Caco-2 (cell line): ENCODE results near the gene FBXO38. TPM values are rescaled to one million over a fixed set of nuclear protein-coding genes. Genes with fewer than 3 reads are reported as not detected.

ENCODE experiments used
- BruUV-seq: library from RNA; stranded (reverse); fragments of 400-500 nt; replicated peaks from 2 replicates; lab custom pipeline; 2021; lab: Mats Ljungman, UMichigan
- CTCF ChIA-PET: fragments of 300-600 bp; sonication (Branson Sonifier 250); formaldehyde crosslinking; loops from one replicate; lab custom pipeline; 2022; ENCODE audit warnings: antibody characterized with exemption; lab: Charles Lee
- POLR2A ChIA-PET: fragments of 300-600 bp; sonication (Branson Sonifier 250); formaldehyde crosslinking; loops from one replicate; lab custom pipeline; 2022; ENCODE audit warnings: antibody characterized with exemption; lab: Charles Lee
- DNase-seq, 2 experiments: peaks; one replicate each; pipeline versions ENCODE4 v3.0.0 to v3.0.0-alpha.2; 2020 to 2022
- H3K27me3 ChIP-seq: replicated peaks from 2 replicates; pipeline ENCODE4 v1.6.0; 2011; ENCODE audit warnings: low read length; ENCODE audit not compliant: control insufficient read depth, insufficient read depth
- H3K36me3 ChIP-seq: 2 replicates; pipeline ENCODE4 v1.5.1; 2011; ENCODE audit warnings: low read length; ENCODE audit not compliant: control insufficient read depth, insufficient read depth
- H3K4me1 ChIP-seq: fragments of 250-450 bp; sonication (Bioruptor Pico); 2 replicates; pipeline ENCODE4 v1.5.1; 2020; ENCODE audit warnings: mild to moderate bottlenecking
- H3K4me3 ChIP-seq: 2 replicates; pipeline ENCODE4 v1.5.1; 2011; ENCODE audit warnings: low read depth, mild to moderate bottlenecking, control low read depth, low read length
- H3K9me3 ChIP-seq: fragments of 250-450 bp; sonication (Bioruptor Pico); 2 replicates; pipeline ENCODE4 v1.5.1; 2020; ENCODE audit warnings: mild to moderate bottlenecking, moderate library complexity
- H3K27ac Mint-ChIP-seq: one replicate; pipeline ENCODE4 v1.8.0; 2022; ENCODE audit warnings: mixed read lengths; ENCODE audit not compliant: unreplicated experiment
- H3K27me3 Mint-ChIP-seq: one replicate; pipeline ENCODE4 v1.8.0; 2022; ENCODE audit warnings: mixed read lengths; ENCODE audit not compliant: insufficient read depth, unreplicated experiment
- H3K36me3 Mint-ChIP-seq: one replicate; pipeline ENCODE4 v1.8.0; 2022; ENCODE audit warnings: mild to moderate bottlenecking, mixed read lengths; ENCODE audit not compliant: insufficient read depth, unreplicated experiment
- H3K4me1 Mint-ChIP-seq: one replicate; pipeline ENCODE4 v1.8.0; 2022; ENCODE audit warnings: low read depth, mixed read lengths; ENCODE audit not compliant: unreplicated experiment
- H3K4me3 Mint-ChIP-seq: one replicate; pipeline ENCODE4 v1.8.0; 2022; ENCODE audit warnings: mild to moderate bottlenecking, moderate library complexity, mixed read lengths; ENCODE audit not compliant: unreplicated experiment
- H3K9me3 Mint-ChIP-seq: one replicate; pipeline ENCODE4 v1.8.0; 2022; ENCODE audit warnings: mixed read lengths; ENCODE audit not compliant: unreplicated experiment
- intact Hi-C: fragments of 100-400 bp; cut with micrococcal nuclease; formaldehyde crosslinking; loops from one replicate; pipeline ENCODE4 v1.10.0; 2022; ENCODE audit not compliant: unreplicated experiment
- total RNA-seq: library from RNA; stranded (reverse); gene quantifications from 2 replicates; pipeline ENCODE4 v1.2.3, GENCODE V29; 2022
- TF ChIP-seq, protein P1 (sequence below), 2 experiments: fragments of 200-600 bp in 1 of 2; IDR thresholded peaks; 1 replicate in 1 of 2; 2 replicates in 1 of 2; pipeline versions ENCODE4 v1.5.1 to v1.8.0; 2011 to 2022; ENCODE audit warnings: antibody characterized with exemption in 1 of 2, control low read depth in 1 of 2, inconsistent platforms in 1 of 2, low read depth in 1 of 2, low read length in 1 of 2, mild to moderate bottlenecking in 1 of 2, moderate library complexity in 1 of 2; ENCODE audit not compliant: insufficient read depth in 1 of 2, severe bottlenecking in 1 of 2, unreplicated experiment in 1 of 2

FBXO38 gene
- total RNA-seq, 1 experiment from 2014 or later, result 36.7 TPM

DNA sequence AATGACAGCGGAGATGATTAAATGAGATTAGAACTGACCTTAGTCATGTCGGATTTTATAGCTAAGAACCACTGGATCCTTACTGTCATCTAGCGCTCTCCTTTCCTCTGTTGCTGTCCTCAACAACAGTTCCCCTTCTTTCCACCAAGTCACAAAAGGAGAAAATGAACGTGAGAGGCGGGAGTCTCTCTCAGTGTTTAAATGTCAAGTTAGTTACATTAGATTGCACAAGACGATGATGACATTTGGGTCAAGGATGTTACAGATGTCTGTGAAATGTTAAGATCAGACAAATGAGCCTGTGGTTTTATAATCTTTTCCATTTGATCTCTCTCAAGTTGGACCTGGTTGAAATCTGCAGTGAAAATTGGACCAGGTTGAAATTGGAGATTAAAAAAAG, 53.5 kb downstream of the FBXO38 start:
- Mint-ChIP-seq H3K27me3 (no peaks in the 10 kb centered on the region), H3K27ac (no peak overlapping the region), H3K36me3 (peaks cover 59% of the 10 kb centered on the region), H3K4me3 (no peak overlapping the region), H3K4me1 (no peaks in the 10 kb centered on the region), H3K9me3 (no peaks in the 10 kb centered on the region)
- BruUV-seq, result no TSS peak
- no peaks in the 10 kb centered on the region for H3K4me1 ChIP-seq
- no peaks in the 10 kb centered on the region for H3K27me3 ChIP-seq
- ChIA-PET CTCF (interaction anchor here (1.3 kb wide), 1 partner anchor 294 kb away, joined by 3 read pairs; no protein-coding TSS in a partner anchor), POLR2A (no interaction called here)
- H3K9me3 ChIP-seq, result no peaks in the 10 kb centered on the region
- no peaks in the 10 kb centered on the region; the same call in 1 of the 2 replicates for H3K36me3 ChIP-seq
- intact Hi-C loops, result no loop called here
- TF ChIP-seq, protein P1, sequence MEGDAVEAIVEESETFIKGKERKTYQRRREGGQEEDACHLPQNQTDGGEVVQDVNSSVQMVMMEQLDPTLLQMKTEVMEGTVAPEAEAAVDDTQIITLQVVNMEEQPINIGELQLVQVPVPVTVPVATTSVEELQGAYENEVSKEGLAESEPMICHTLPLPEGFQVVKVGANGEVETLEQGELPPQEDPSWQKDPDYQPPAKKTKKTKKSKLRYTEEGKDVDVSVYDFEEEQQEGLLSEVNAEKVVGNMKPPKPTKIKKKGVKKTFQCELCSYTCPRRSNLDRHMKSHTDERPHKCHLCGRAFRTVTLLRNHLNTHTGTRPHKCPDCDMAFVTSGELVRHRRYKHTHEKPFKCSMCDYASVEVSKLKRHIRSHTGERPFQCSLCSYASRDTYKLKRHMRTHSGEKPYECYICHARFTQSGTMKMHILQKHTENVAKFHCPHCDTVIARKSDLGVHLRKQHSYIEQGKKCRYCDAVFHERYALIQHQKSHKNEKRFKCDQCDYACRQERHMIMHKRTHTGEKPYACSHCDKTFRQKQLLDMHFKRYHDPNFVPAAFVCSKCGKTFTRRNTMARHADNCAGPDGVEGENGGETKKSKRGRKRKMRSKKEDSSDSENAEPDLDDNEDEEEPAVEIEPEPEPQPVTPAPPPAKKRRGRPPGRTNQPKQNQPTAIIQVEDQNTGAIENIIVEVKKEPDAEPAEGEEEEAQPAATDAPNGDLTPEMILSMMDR (IDR thresholded peaks at IDR 0.05; ENCODE audit: insufficient read depth in 1 of 2, low read depth in 1 of 2, low read length in 1 of 2, severe bottlenecking in 1 of 2, unreplicated experiment in 1 of 2), result no peak
- no peak for DNase-seq
- no peak overlapping the region for H3K4me3 ChIP-seq

DNA sequence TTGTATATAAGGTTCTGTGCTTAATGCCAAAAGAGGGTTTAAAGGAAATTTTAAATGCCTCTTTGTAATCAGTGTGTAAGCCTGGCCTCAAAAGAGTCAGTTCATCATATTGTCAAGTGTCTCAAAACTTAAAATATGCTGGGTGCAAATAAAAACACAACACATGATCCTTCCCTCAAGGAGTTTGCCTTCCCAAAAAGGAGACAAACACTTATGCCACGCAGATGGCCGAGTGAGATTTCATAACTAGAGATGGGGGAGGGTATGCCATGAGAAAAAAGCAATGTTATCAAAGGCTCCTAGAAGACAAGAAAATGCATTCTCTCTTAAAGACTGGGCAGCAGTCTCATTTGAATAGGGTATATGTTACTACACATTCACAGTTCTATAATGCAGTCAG, 55.2 kb downstream of the FBXO38 start:
- no peaks in the 10 kb centered on the region for H3K4me1 ChIP-seq
- TF ChIP-seq, protein P1 (IDR thresholded peaks at IDR 0.05; ENCODE audit: insufficient read depth in 1 of 2, low read depth in 1 of 2, low read length in 1 of 2, severe bottlenecking in 1 of 2, unreplicated experiment in 1 of 2), result no peak
- peaks cover 48% of the 10 kb centered on the region for H3K36me3 Mint-ChIP-seq
- no peak overlapping the region for H3K4me3 ChIP-seq
- ChIA-PET POLR2A (no interaction called here), CTCF (no interaction called here)
- H3K27me3 ChIP-seq, result no peaks in the 10 kb centered on the region
- no peaks in the 10 kb centered on the region; the same call in 1 of the 2 replicates for H3K36me3 ChIP-seq
- H3K4me1 Mint-ChIP-seq, result no peaks in the 10 kb centered on the region
- no peak overlapping the region for H3K27ac Mint-ChIP-seq
- intact Hi-C loops, result no loop called here
- no peaks in the 10 kb centered on the region for H3K9me3 Mint-ChIP-seq
- H3K4me3 Mint-ChIP-seq, result no peak overlapping the region
- H3K9me3 ChIP-seq, result no peaks in the 10 kb centered on the region
- no peak for DNase-seq
- H3K27me3 Mint-ChIP-seq, result no peaks in the 10 kb centered on the region
- BruUV-seq, result no TSS peak

DNA sequence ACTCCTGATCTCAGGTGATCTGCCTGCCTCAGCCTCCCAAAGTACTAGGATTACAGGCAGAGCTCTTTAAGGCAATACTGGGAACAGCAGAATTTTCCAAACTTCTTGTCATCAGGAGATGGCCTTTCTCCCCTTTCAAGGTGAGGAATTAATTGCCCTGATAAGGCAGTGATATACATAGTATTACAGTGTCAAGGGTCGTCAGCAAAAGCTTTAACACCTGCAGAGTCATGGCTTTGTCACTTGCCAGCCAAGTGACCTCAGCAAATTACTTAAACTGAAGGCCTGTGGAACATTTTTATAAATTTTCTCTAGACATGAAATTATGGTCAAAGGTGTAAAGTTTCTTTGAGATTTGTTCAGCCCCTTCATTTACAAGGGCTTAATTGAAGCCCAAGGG, 59.5 kb downstream of the FBXO38 start:
- H3K36me3 ChIP-seq, result no peaks in the 10 kb centered on the region; the same call in 1 of the 2 replicates
- no peaks in the 10 kb centered on the region for H3K27me3 ChIP-seq
- no peaks in the 10 kb centered on the region for H3K4me1 ChIP-seq
- intact Hi-C loops, result loop anchor here (5.0 to 10.0 kb wide), 2 partner anchors 144 to 258 kb away; no protein-coding TSS in a partner anchor
- H3K27ac Mint-ChIP-seq, result no peak overlapping the region
- no peak for DNase-seq
- H3K4me3 ChIP-seq, result no peak overlapping the region
- H3K27me3 Mint-ChIP-seq, result no peaks in the 10 kb centered on the region
- TF ChIP-seq, protein P1 (IDR thresholded peaks at IDR 0.05; ENCODE audit: insufficient read depth in 1 of 2, low read depth in 1 of 2, low read length in 1 of 2, severe bottlenecking in 1 of 2, unreplicated experiment in 1 of 2), result no peak
- H3K9me3 Mint-ChIP-seq, result no peaks in the 10 kb centered on the region
- no peaks in the 10 kb centered on the region for H3K9me3 ChIP-seq
- H3K36me3 Mint-ChIP-seq, result peaks cover 33% of the 10 kb centered on the region
- H3K4me3 Mint-ChIP-seq, result no peak overlapping the region
- BruUV-seq, result no TSS peak
- POLR2A ChIA-PET, result no interaction called here
- CTCF ChIA-PET, result interaction anchor here (1.6 to 5.3 kb wide), 2 partner anchors 244 to 288 kb away, joined by 6 to 42 read pairs; no protein-coding TSS in a partner anchor
- H3K4me1 Mint-ChIP-seq, result no peaks in the 10 kb centered on the region
